Measurements from ENCODE around the gene PFN1. TPM values are rescaled to one million over a fixed set of nuclear protein-coding genes. Genes with fewer than 3 reads are reported as not detected.

PFN1 gene
- total and polyA plus RNA-seq, 9 of the 15 experiments (the other 6 are each of a cell fraction or from before 2014, with no cell fraction given): 60.5 to 1,479 (median 456) TPM

- TF ChIP-seq MAZ (CRISPR knock-in tag; conservative IDR thresholded peaks at IDR 0.05 in 1 of 2, IDR thresholded peaks at IDR 0.05 in 1 of 2) (no peak; a peak in 1 of 4 replicates), COPS2 (conservative IDR thresholded peaks at IDR 0.05) (no peak), SMAD3 (CRISPR knock-in tag; conservative IDR thresholded peaks at IDR 0.05) (no peak), POLR2H (tag; IDR thresholded peaks at IDR 0.05; ENCODE audit: low read depth) (peak; percentile 64), RREB1 (CRISPR knock-in tag; IDR thresholded peaks at IDR 0.05) (0 out of 2 replicates have a peak, but pooled peaks have one; percentile 20), CBX8 (IDR thresholded peaks at IDR 0.05; ENCODE audit: borderline replicate concordance, extremely low read depth, low read depth, low read length, poor library complexity, severe bottlenecking) (no peak), ZNF133 (CRISPR knock-in tag; IDR thresholded peaks at IDR 0.05) (no peak), KAT2B (IDR thresholded peaks at IDR 0.05; ENCODE audit: low read depth, low read length) (no peak), KAT7 (CRISPR knock-in tag; IDR thresholded peaks at IDR 0.05; ENCODE audit: borderline replicate concordance) (0 out of 2 replicates have a peak, but pooled peaks have one; percentile 53), ZZZ3 (IDR thresholded peaks at IDR 0.05) (no peak), ZNF197 (CRISPR knock-in tag; IDR thresholded peaks at IDR 0.05; ENCODE audit: low read depth) (0 out of 2 replicates have a peak, but pooled peaks have one; percentile 14), TRIM28 (IDR thresholded peaks at IDR 0.05) (no peak)
- TF ChIP-seq, protein P1, sequence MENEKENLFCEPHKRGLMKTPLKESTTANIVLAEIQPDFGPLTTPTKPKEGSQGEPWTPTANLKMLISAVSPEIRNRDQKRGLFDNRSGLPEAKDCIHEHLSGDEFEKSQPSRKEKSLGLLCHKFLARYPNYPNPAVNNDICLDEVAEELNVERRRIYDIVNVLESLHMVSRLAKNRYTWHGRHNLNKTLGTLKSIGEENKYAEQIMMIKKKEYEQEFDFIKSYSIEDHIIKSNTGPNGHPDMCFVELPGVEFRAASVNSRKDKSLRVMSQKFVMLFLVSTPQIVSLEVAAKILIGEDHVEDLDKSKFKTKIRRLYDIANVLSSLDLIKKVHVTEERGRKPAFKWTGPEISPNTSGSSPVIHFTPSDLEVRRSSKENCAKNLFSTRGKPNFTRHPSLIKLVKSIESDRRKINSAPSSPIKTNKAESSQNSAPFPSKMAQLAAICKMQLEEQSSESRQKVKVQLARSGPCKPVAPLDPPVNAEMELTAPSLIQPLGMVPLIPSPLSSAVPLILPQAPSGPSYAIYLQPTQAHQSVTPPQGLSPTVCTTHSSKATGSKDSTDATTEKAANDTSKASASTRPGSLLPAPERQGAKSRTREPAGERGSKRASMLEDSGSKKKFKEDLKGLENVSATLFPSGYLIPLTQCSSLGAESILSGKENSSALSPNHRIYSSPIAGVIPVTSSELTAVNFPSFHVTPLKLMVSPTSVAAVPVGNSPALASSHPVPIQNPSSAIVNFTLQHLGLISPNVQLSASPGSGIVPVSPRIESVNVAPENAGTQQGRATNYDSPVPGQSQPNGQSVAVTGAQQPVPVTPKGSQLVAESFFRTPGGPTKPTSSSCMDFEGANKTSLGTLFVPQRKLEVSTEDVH (IDR thresholded peaks at IDR 0.05; ENCODE audit: low read depth, partially characterized antibody): no peak
- TF ChIP-seq, protein P2, sequence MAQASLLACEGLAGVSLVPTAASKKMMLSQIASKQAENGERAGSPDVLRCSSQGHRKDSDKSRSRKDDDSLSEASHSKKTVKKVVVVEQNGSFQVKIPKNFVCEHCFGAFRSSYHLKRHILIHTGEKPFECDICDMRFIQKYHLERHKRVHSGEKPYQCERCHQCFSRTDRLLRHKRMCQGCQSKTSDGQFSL (CRISPR knock-in tag; IDR thresholded peaks at IDR 0.05): 0 out of 2 replicates have a peak, but pooled peaks have one; percentile 33
- TF ChIP-seq, protein P2 (tag; IDR thresholded peaks at IDR 0.05): no peak
- TF ChIP-seq, protein P3, sequence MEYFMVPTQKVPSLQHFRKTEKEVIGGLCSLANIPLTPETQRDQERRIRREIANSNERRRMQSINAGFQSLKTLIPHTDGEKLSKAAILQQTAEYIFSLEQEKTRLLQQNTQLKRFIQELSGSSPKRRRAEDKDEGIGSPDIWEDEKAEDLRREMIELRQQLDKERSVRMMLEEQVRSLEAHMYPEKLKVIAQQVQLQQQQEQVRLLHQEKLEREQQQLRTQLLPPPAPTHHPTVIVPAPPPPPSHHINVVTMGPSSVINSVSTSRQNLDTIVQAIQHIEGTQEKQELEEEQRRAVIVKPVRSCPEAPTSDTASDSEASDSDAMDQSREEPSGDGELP (CRISPR knock-in tag; IDR thresholded peaks at IDR 0.05; ENCODE audit: borderline replicate concordance): peak; percentile 85; the same call in 1 of the 2 replicates
Measured at GRCh38 chr17:4939796-4940554, 8.4 kb downstream of the PFN1 start, which contains the start of the genes RNF167 and SLC25A11 (continued).
